DND-41 (cell line): ENCODE data around the gene DTNB.
"Not testable (repeated sequence)": the region's sequence is repeated elsewhere in the genome, so short reads cannot be mapped to it uniquely, and the experiment has no call there.

Experiments
- ATAC-seq: fragments of 200-7000 bp; cut with Tn5 transposase; 3 replicates; pipeline ENCODE4 v1.9.1; 2021; ENCODE audit warnings: low read depth; ENCODE audit not compliant: insufficient read depth
- DNase-seq: peaks from one replicate; pipeline ENCODE4 v3.0.0-alpha.2; 2020
- H2AFZ ChIP-seq: 2 replicates; pipeline ENCODE4 v1.6.0; 2012; ENCODE audit warnings: low read depth, low read length
- H3K27ac ChIP-seq: 2 replicates; pipeline ENCODE4 v1.5.1; 2012; ENCODE audit warnings: low read length, inconsistent platforms
- H3K27me3 ChIP-seq: fragments of 200-600 bp; sonication (generic); 2 replicates; pipeline ENCODE4 v1.6.0; 2012; ENCODE audit warnings: low read length, mild to moderate bottlenecking, inconsistent platforms; ENCODE audit not compliant: insufficient read depth, poor library complexity
- H3K36me3 ChIP-seq: 2 replicates; pipeline ENCODE4 v1.5.1; 2012; ENCODE audit warnings: low read length, inconsistent platforms; ENCODE audit not compliant: insufficient read depth
- H3K4me1 ChIP-seq: 2 replicates; pipeline ENCODE4 v1.5.1; 2012; ENCODE audit warnings: mild to moderate bottlenecking, low read length; ENCODE audit not compliant: insufficient read depth
- H3K4me2 ChIP-seq: 2 replicates; pipeline ENCODE4 v1.6.0; 2012; ENCODE audit warnings: mild to moderate bottlenecking, moderate library complexity, low read length, inconsistent platforms; ENCODE audit not compliant: insufficient read depth
- H3K4me3 ChIP-seq, 2 experiments: fragments of 200-600 bp in 1 of 2; shearing (Covaris generic) in 1 of 2; 2 replicates each; pipeline ENCODE4 v1.5.1; 2012 to 2016; ENCODE audit warnings: inconsistent platforms in 2 of 2, low read length in 2 of 2, mild to moderate bottlenecking in 2 of 2, low read depth in 1 of 2, moderate library complexity in 1 of 2
- H3K79me2 ChIP-seq: 2 replicates; pipeline ENCODE4 v1.6.0; 2012; ENCODE audit warnings: low read length, inconsistent platforms; ENCODE audit not compliant: insufficient read depth
- H3K9ac ChIP-seq: 2 replicates; pipeline ENCODE4 v1.6.0; 2012; ENCODE audit warnings: low read depth, mild to moderate bottlenecking, inconsistent platforms, low read length, moderate library complexity
- H3K9me3 ChIP-seq: 2 replicates; pipeline ENCODE4 v1.5.1; 2012; ENCODE audit warnings: low read length, moderate library complexity, mild to moderate bottlenecking, inconsistent platforms; ENCODE audit not compliant: insufficient read depth, severe bottlenecking
- H4K20me1 ChIP-seq: 2 replicates; pipeline ENCODE4 v1.6.0; 2012; ENCODE audit warnings: low read length; ENCODE audit not compliant: insufficient read depth
- CTCF ChIP-seq: IDR thresholded peaks from 2 replicates; pipeline ENCODE4 v1.5.1; 2012; ENCODE audit warnings: borderline replicate concordance, low read length, moderate library complexity, mild to moderate bottlenecking; ENCODE audit not compliant: poor library complexity, severe bottlenecking; ENCODE audit errors: extremely low read depth
- EZH2 ChIP-seq: IDR thresholded peaks from 3 replicates; pipeline ENCODE4 v1.6.1; 2012; ENCODE audit warnings: borderline replicate concordance, low read depth, mild to moderate bottlenecking, moderate library complexity, low read length, inconsistent platforms; ENCODE audit not compliant: severe bottlenecking

DTNB gene

GRCh38 chr2:25608718-25609117, 64.7 kb downstream of the DTNB start:
- no peaks in the 10 kb centered on the region for H3K36me3 ChIP-seq
- H4K20me1 ChIP-seq, result no peaks in the 10 kb centered on the region
- H3K27ac ChIP-seq, result no peak overlapping the region
- H3K9me3 ChIP-seq, result no peaks in the 10 kb centered on the region
- no peaks in the 10 kb centered on the region for H3K79me2 ChIP-seq
- TF ChIP-seq CTCF, result no peak
- no peak for TF ChIP-seq EZH2
- ATAC-seq, result no peak
- no peak overlapping the region for H3K9ac ChIP-seq
- H3K4me2 ChIP-seq, result no peak overlapping the region
- no peak overlapping the region for H2AFZ ChIP-seq
- no peak for DNase-seq
- H3K4me1 ChIP-seq, result no peaks in the 10 kb centered on the region
- H3K4me3 ChIP-seq, result no peak overlapping the region
- no peaks in the 10 kb centered on the region for H3K27me3 ChIP-seq

- Histone ChIP-seq H3K4me1 (peaks cover 4% of the 10 kb centered on the region), H3K79me2 (no peaks in the 10 kb centered on the region), H3K4me2 (no peak overlapping the region), H2AFZ (no peak overlapping the region), H3K27ac (no peak overlapping the region), H3K27me3 (no peaks in the 10 kb centered on the region), H3K36me3 (no peaks in the 10 kb centered on the region), H3K4me3 (no peak overlapping the region), H4K20me1 (no peaks in the 10 kb centered on the region), H3K9me3 (no peaks in the 10 kb centered on the region), H3K9ac (no peak overlapping the region)
- DNase-seq (no peak), ATAC-seq (no peak)
- TF ChIP-seq EZH2 (no peak), CTCF (peak; percentile 57)
Measured at GRCh38 chr2:25606892-25607291, 66.5 kb downstream of the DTNB start.

- H4K20me1 ChIP-seq, result no peaks in the 10 kb centered on the region
- H3K4me1 ChIP-seq, result peaks cover 4% of the 10 kb centered on the region
- no peak overlapping the region for H3K27ac ChIP-seq
- H3K4me2 ChIP-seq, result no peak overlapping the region
- H3K27me3 ChIP-seq, result no peaks in the 10 kb centered on the region
- no peaks in the 10 kb centered on the region for H3K79me2 ChIP-seq
- no peak overlapping the region for H2AFZ ChIP-seq
- no peaks in the 10 kb centered on the region for H3K36me3 ChIP-seq
- H3K4me3 ChIP-seq, result no peak overlapping the region
- DNase-seq (no peak), ATAC-seq (peak; percentile 52; the same call in 2 of the 3 replicates)
- H3K9me3 ChIP-seq, result no peaks in the 10 kb centered on the region
- TF ChIP-seq EZH2 (no peak), CTCF (no peak)
- H3K9ac ChIP-seq, result no peak overlapping the region
Measured at GRCh38 chr2:25602333-25602723, 71.0 kb downstream of the DTNB start.

GRCh38 chr2:25601711-25602332, 71.6 kb downstream of the DTNB start:
- H2AFZ ChIP-seq, H3K79me2 ChIP-seq, H3K36me3 ChIP-seq, H3K27me3 ChIP-seq, ATAC-seq, H3K4me2 ChIP-seq, H3K9me3 ChIP-seq, H3K4me3 ChIP-seq, DNase-seq, H3K27ac ChIP-seq, H4K20me1 ChIP-seq, H3K9ac ChIP-seq, H3K4me1 ChIP-seq: not testable (repeated sequence)
